Subcutaneous abdominal adipose tissue (tissue), 5 donors: ENCODE data around the gene NAGS.
"Not testable (repeated sequence)": the region's sequence is repeated elsewhere in the genome, so short reads cannot be mapped to it uniquely, and the experiment has no call there.

Experiments
- H3K27ac ChIP-seq: one replicate; pipeline ENCODE4 v1.7.0; 2013; ENCODE audit warnings: low read depth, mild to moderate bottlenecking, inconsistent platforms, low read length, moderate library complexity
- H3K27me3 ChIP-seq, 5 donors: one replicate each; pipeline ENCODE4 v1.7.0; 2013; ENCODE audit warnings: low read length in 5 of 5, inconsistent platforms in 1 of 5; ENCODE audit not compliant: control insufficient read depth in 5 of 5, insufficient read depth in 4 of 5
- H3K36me3 ChIP-seq, 5 donors: one replicate each; pipeline ENCODE4 v1.7.0; 2013; ENCODE audit warnings: low read length in 5 of 5; ENCODE audit not compliant: control insufficient read depth in 5 of 5, insufficient read depth in 5 of 5
- H3K4me1 ChIP-seq, 5 donors: one replicate each; pipeline ENCODE4 v1.7.0; 2013; ENCODE audit warnings: low read length in 5 of 5, mild to moderate bottlenecking in 3 of 5, moderate library complexity in 1 of 5; ENCODE audit not compliant: control insufficient read depth in 5 of 5, insufficient read depth in 5 of 5
- H3K4me3 ChIP-seq, 5 donors: one replicate each; pipeline ENCODE4 v1.7.0; 2013; ENCODE audit warnings: low read length in 5 of 5, low read depth in 1 of 5
- H3K9ac ChIP-seq, 5 donors: one replicate each; pipeline ENCODE4 v1.7.0; 2013; ENCODE audit warnings: low read length in 5 of 5, mild to moderate bottlenecking in 4 of 5, moderate library complexity in 3 of 5
- H3K9me3 ChIP-seq, 5 donors: one replicate each; pipeline ENCODE4 v1.7.0; 2013; ENCODE audit warnings: low read length in 5 of 5; ENCODE audit not compliant: control insufficient read depth in 5 of 5
- donor health status: healthy.
- donor health status: healthy.
- donor health status: healthy.
- donor health status: healthy.
- donor health status: healthy.

The NAGS gene

DNA sequence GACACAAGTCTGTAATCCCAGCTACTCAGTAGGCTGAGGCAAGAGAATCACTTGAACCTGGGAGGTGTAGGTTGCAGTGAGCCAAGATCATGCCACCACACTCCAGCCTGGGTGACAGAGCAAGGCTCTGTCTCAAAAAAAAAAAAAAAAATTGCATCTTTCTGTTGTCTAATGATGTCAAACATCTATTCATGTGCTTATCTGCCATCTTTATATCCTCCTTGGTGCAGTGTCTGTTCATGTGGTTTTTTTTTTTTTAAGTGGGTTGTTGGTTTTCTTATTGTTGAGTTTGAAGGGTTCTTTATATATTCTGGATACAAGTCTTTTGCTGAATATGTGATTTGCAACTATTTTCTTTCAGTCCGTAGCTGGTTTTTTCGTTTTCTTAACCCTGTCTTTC lies 33.0 kb upstream of the NAGS start:
- not testable (repeated sequence) for H3K4me3 ChIP-seq, H3K27me3 ChIP-seq, H3K4me1 ChIP-seq, H3K9ac ChIP-seq, H3K9me3 ChIP-seq, H3K27ac ChIP-seq, H3K36me3 ChIP-seq

DNA sequence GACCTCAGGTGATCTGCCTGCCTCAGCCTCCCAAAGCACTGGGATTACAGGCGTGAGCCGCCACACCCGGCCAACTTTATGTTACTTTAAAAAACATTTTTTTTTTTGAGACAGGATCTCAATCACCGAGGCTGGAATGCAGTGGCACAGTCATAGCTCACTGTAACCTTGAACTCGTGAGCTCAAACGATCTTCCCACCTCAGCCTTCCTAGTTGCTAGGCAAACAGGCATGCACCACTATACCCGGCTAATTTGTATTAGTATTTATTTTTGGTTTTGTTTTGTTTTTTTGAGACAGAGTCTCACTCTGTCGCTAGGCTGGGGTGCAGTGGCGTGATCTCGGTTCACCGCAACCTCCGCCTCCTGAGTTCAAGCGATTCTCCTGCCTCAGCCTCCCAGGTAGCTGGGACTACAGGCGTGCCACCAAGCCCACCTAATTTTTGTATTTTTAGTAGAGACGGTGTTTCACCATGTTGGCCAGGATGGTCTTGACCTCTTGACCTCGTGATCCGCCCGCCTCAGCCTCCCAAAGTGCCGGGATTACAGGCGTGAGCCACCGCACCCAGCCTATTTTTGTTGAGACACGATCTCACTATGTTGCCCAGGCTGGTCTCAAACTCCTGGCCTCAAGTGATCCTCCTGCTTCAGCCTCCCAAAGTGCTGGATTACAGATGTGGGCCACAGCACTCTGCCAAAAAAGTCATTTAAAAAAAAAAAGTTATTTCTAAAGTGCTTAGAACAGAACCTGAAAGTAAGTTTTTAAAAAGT lies 31.8 kb upstream of the NAGS start:
- H3K27ac ChIP-seq, H3K9me3 ChIP-seq, H3K4me1 ChIP-seq, H3K4me3 ChIP-seq, H3K36me3 ChIP-seq, H3K9ac ChIP-seq: not testable (repeated sequence)
- H3K27me3 ChIP-seq: peaks cover 0 to 12% (median 4%) of the 10 kb centered on the region in 5 donors

DNA sequence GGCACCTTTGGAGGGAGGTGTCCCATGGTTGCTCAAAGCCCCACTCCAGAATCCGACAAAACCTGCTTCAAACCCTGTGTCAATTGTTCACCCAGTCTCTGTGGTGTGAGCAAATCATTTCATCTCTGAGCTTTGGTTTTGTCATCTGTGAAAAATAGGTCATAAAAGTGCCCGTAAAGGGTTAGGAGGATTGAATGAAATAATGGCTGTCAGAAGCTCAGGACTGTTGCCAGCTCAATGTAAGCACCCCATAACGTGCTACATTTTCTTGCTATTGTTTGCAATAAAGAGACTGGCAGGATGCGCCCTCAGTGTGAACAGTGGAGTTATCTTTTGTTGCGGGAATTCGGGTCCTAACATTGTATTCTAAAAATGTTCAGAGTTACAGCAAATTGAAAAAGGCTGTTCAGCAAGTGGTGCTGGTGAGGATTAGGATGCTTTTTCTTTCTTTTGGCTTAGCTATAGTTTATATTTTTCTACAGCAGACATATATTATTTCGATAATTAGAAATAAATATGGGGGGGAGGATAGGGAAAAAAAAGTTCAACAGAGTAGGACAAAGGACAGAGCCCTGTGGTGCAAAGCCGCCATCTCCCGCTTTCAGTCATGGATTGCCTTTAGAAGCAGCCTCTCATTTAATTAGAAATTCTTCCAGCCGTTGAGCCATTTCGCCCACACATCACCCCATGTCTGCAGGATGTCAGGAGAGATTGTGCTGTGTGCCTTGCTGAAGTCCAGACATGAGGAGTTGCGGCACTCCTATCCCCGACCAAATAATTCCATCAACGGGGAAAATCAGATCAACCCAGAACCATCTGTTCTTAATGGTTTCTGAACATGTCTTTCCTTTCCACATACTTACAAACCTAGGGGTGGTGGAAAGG lies 29.8 kb upstream of the NAGS start:
- Histone ChIP-seq H3K27ac (no peak overlapping the region), H3K4me1 (no peaks in the 10 kb centered on the region), H3K9ac (no peak overlapping the region), H3K4me3 (no peak overlapping the region), H3K9me3 (no peaks in the 10 kb centered on the region), H3K36me3 (no peaks in the 10 kb centered on the region), H3K27me3 (peaks cover 0 to 10% (median 5%) of the 10 kb centered on the region in 5 donors)

DNA sequence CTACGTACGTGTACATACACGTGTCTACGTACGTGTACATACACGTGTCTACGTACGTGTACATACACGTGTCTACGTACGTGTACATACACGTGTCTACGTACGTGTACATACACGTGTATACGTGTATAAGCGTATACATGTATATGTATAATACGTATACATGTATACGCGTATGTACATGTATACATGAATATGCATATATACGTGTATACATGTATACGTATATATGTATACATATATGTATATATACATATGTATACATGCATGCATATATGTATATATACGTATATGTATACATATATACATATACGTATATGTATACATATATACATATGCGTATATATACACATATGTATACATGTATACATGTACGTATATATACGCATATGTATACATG lies 28.5 kb upstream of the NAGS start:
- Histone ChIP-seq H3K9me3 (no peaks in the 10 kb centered on the region), H3K4me3 (no peak overlapping the region), H3K9ac (no peak overlapping the region), H3K27ac (no peak overlapping the region), H3K4me1 (no peaks in the 10 kb centered on the region), H3K36me3 (no peaks in the 10 kb centered on the region), H3K27me3 (peaks cover 0 to 10% (median 5%) of the 10 kb centered on the region in 5 donors)

DNA sequence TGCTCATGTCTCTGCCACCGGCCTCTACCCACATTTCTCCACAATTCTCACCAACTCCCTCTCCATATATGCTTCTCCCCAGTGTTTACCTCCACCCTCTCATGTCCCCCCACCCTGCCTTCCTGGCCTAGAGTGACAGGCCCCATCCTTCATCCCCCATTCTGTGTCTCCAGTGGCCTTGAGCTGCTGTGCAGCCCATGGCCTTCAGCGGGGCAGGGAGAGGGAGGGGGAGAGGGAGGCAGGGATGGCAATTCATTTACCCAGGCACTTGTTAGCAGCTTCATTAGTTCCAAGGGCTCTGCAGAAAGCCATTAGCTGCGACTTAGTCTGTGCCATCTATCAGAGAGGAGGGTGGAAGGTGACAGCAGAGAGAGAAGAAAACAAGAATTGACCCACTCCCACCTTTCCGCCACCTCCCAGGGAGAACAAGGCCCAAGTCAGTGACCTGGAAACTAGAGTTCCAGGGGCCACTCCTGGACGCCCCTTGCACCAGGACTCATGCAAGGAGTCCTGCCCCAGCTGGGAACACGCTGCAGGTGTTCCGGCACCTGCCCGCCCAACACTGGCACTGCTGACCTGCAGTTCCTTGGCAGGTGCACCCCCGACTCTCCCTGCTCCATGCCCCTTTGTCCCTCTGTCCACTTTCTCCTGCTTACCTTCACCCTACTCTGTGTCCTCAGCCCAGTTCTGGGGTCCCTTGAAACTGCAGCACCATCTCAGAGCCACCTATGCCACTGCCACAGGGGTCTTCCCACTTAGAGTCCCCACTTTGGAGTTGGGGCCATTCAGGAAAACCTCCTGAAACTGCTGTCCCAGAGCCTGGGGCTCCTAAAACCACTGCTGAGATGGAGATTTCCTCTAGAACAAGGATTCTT lies 27.2 kb upstream of the NAGS start:
- Histone ChIP-seq H3K27ac (no peak overlapping the region), H3K4me1 (no peaks in the 10 kb centered on the region), H3K9ac (no peak overlapping the region), H3K9me3 (no peaks in the 10 kb centered on the region), H3K27me3 (peaks cover 3 to 13% (median 5%) of the 10 kb centered on the region in 5 donors), H3K4me3 (no peak overlapping the region), H3K36me3 (no peaks in the 10 kb centered on the region)

DNA sequence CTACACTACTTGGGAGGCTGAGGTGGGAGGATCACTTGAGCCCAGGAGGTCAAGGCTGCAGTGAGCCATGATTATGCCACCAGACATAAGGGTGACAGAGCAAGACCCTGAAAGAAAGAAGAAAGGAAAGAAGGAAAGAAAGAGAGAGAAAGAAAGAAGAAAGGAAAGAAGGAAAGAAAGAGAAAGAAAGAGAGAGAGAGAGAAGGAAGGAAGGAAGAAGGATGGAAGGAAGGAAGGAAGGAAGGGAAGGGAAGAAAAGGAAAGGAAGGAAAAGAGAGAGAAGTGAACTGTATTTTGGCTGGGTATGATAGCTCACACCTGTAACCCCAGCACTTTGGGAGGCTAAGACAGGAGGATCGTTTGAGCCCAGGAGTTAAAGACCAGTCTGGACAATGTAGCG lies 26.3 kb upstream of the NAGS start:
- H3K27ac ChIP-seq: no peak overlapping the region

DNA sequence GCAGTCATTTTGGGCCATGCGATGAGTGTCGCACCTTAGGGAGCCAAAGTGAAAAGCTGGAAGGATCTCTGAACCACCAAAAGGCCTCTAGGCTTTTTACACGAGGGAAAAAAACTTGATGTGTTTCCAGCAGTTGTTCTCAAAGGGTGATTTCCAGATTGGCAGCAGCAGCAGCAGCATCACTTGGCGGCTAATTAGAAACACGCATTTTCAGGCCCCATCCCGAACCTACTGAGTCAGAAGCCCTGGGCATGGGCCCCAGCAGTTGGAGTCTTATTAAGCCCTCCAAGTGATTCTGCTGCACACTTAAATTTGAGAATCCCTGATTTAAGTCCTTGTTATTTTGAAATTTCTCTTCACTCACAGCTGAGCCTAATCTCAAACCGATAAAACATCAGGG lies 25.4 kb upstream of the NAGS start:
- H3K27ac ChIP-seq: no peak overlapping the region
- H3K4me1 ChIP-seq: peaks cover 0 to 9% (median 8%) of the 10 kb centered on the region in 5 donors
- H3K9ac ChIP-seq: no peak overlapping the region
- no peaks in the 10 kb centered on the region for H3K36me3 ChIP-seq
- H3K27me3 ChIP-seq: peaks cover 18 to 31% (median 20%) of the 10 kb centered on the region in 5 donors
- H3K9me3 ChIP-seq: no peaks in the 10 kb centered on the region
- no peak overlapping the region for H3K4me3 ChIP-seq

More for the DNA sequence above, 26.3 kb upstream of the NAGS start:
- no peaks in the 10 kb centered on the region for H3K36me3 ChIP-seq
- H3K9ac ChIP-seq: no peak overlapping the region
- no peak overlapping the region for H3K4me3 ChIP-seq
- no peaks in the 10 kb centered on the region for H3K4me1 ChIP-seq
- H3K27me3 ChIP-seq: peaks cover 11 to 22% (median 11%) of the 10 kb centered on the region in 5 donors
- H3K9me3 ChIP-seq: no peaks in the 10 kb centered on the region

DNA sequence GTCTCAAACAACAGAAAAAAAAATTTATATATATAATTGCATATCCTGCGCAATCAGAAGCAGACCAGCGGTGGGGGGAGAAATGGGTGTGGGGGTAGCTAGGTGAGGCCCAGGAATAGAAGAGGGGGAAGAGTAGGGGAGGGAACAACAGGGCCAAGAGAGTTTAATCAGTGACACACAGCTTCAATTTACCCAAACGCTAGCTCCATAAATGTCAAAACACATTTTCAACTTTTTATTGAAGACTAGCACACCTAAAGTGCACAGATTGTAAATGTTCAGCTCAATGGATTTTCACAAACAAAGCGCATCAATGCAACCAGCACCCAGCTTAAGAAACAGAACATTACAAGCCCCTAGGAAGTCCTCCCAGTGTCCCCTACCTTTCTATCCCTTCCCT lies 24.8 kb upstream of the NAGS start:
- Histone ChIP-seq H3K27ac (no peak overlapping the region), H3K4me3 (no peak overlapping the region), H3K9me3 (no peaks in the 10 kb centered on the region), H3K27me3 (peaks cover 23 to 35% (median 26%) of the 10 kb centered on the region in 5 donors), H3K4me1 (peaks cover 0 to 13% (median 12%) of the 10 kb centered on the region in 5 donors), H3K9ac (no peak overlapping the region), H3K36me3 (no peaks in the 10 kb centered on the region)

DNA sequence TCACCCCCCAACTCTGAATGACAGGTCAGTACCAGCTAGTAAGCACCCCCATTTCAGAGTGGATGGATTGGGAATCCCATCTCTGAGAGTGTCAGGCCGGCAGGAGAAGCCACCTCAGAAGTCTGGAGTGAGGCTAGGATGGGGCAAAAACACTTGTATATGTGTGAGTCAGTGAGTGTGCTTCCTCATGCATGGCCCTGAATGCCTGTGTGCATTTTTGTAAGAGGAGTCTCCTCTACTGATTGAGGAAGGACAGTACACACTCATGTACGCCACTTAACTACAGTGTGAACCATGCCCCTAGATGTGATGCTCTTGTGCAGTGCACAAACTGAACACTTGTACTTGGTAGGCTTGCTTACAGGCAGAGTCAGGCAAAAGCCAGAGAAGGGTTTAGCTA lies 22.3 kb upstream of the NAGS start:
- peaks cover 0 to 13% (median 12%) of the 10 kb centered on the region in 5 donors for H3K4me1 ChIP-seq
- H3K9me3 ChIP-seq: no peaks in the 10 kb centered on the region
- no peak overlapping the region for H3K4me3 ChIP-seq
- no peak overlapping the region for H3K9ac ChIP-seq
- peaks cover 23 to 40% (median 38%) of the 10 kb centered on the region in 5 donors for H3K27me3 ChIP-seq
- no peak overlapping the region for H3K27ac ChIP-seq
- H3K36me3 ChIP-seq: no peaks in the 10 kb centered on the region
